Testis (tissue), 3 donors: ENCODE data around the gene SINHCAF. TPM values are rescaled to one million over a fixed set of nuclear protein-coding genes. Genes with fewer than 3 reads are reported as not detected.

Experiments
- DNase-seq: peaks from one replicate; pipeline ENCODE4 v3.0.0-alpha.2; 2019
- H3K27ac ChIP-seq, 2 donors: fragments of 200-600 bp; sonication (generic); one replicate each; pipeline ENCODE4 v1.5.1; 2019
- H3K27me3 ChIP-seq: fragments of 200-600 bp; sonication (generic); one replicate; pipeline ENCODE4 v1.5.1; 2019
- H3K36me3 ChIP-seq: fragments of 200-600 bp; sonication (generic); one replicate; pipeline ENCODE4 v1.5.1; 2017; ENCODE audit warnings: low read depth; ENCODE audit errors: missing control alignments
- H3K4me1 ChIP-seq: fragments of 200-600 bp; sonication (generic); one replicate; pipeline ENCODE4 v1.5.1; 2019
- H3K4me3 ChIP-seq, 2 donors: fragments of 200-600 bp; sonication (generic); one replicate each; pipeline ENCODE4 v1.5.1; 2017 to 2019
- H3K9me3 ChIP-seq: fragments of 200-600 bp; sonication (generic); one replicate; pipeline ENCODE4 v1.5.1; 2017
- POLR2A ChIP-seq: fragments of 450-650 bp; IDR thresholded peaks from one replicate; pipeline ENCODE4 v1.6.1; 2017; ENCODE audit warnings: antibody characterized with exemption, mild to moderate bottlenecking, moderate library complexity
- WGBS, 2 donors: methylation state at CpG; one replicate each; pipeline ENCODE4 v1.1.5; 2018; 5-methylcytosine and 5-hydroxymethylcytosine counted together
- intact Hi-C: fragments of 100-400 bp; cut with DNase I; formaldehyde crosslinking; loops from one replicate; pipeline ENCODE4 v1.15.1; 2023; ENCODE audit warnings: low total_unique reads
- polyA plus RNA-seq: library from polyadenylated mRNA; stranded (reverse); fragments of 350-450 nt; fragmentation: Illumina TruSeq; extraction: RNeasy Lipid Tissue Mini Kit (QIAGEN cat#74804); gene quantifications from one replicate; pipeline ENCODE4 v1.2.3, GENCODE V29; 2014; ENCODE audit warnings: low read depth, low replicate concordance; ENCODE audit not compliant: insufficient read depth
- total RNA-seq, 2 donors: library from RNA; depleted of rRNA; stranded (reverse); fragments of >200 nt; gene quantifications; one replicate each; pipeline ENCODE4 v1.2.3, GENCODE V29; 2016
- TF ChIP-seq, protein P1 (sequence below), 3 experiments: fragments of 450-650 bp in 2 of 3; fragments of 200-600 bp in 1 of 3; sonication (generic) in 1 of 3; IDR thresholded peaks; one replicate each; pipeline ENCODE4 v1.5.1; 2016 to 2019; ENCODE audit warnings: antibody characterized with exemption in 3 of 3, mild to moderate bottlenecking in 2 of 3, moderate library complexity in 1 of 3

The SINHCAF gene
- total and polyA plus RNA-seq, 3 donors from 2014 or later = 45.2 to 47.9 (median 46.8) TPM

- WGBS, 2 donors = 69 to 76% methylated on average over 6 of the region's 6 CpGs
- no peak overlapping the region for H3K27ac ChIP-seq
- intact Hi-C loops = no loop called here
- H3K4me3 ChIP-seq = no peak overlapping the region
- no peaks in the 10 kb centered on the region for H3K4me1 ChIP-seq
- no peaks in the 10 kb centered on the region for H3K36me3 ChIP-seq
- DNase-seq = no peak
- TF ChIP-seq, protein P1, sequence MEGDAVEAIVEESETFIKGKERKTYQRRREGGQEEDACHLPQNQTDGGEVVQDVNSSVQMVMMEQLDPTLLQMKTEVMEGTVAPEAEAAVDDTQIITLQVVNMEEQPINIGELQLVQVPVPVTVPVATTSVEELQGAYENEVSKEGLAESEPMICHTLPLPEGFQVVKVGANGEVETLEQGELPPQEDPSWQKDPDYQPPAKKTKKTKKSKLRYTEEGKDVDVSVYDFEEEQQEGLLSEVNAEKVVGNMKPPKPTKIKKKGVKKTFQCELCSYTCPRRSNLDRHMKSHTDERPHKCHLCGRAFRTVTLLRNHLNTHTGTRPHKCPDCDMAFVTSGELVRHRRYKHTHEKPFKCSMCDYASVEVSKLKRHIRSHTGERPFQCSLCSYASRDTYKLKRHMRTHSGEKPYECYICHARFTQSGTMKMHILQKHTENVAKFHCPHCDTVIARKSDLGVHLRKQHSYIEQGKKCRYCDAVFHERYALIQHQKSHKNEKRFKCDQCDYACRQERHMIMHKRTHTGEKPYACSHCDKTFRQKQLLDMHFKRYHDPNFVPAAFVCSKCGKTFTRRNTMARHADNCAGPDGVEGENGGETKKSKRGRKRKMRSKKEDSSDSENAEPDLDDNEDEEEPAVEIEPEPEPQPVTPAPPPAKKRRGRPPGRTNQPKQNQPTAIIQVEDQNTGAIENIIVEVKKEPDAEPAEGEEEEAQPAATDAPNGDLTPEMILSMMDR (IDR thresholded peaks at IDR 0.05) = no peak
- TF ChIP-seq POLR2A = no peak
- H3K27me3 ChIP-seq = no peaks in the 10 kb centered on the region
- no peaks in the 10 kb centered on the region for H3K9me3 ChIP-seq
These were observed 37.5 kb upstream of the SINHCAF start for GRCh38 chr12:31363416-31363809.

GRCh38 chr12:31362759-31363415, 36.9 kb upstream of the SINHCAF start:
- Histone ChIP-seq H3K4me3 (no peak overlapping the region), H3K27me3 (no peaks in the 10 kb centered on the region), H3K9me3 (no peaks in the 10 kb centered on the region), H3K4me1 (no peaks in the 10 kb centered on the region), H3K27ac (no peak overlapping the region), H3K36me3 (no peaks in the 10 kb centered on the region)
- TF ChIP-seq, protein P1 (IDR thresholded peaks at IDR 0.05) = no peak
- no peak for TF ChIP-seq POLR2A
- DNase-seq = no peak
- intact Hi-C loops = no loop called here
- WGBS, 2 donors = 59 to 64% methylated on average over 6 of the region's 6 CpGs

GRCh38 chr12:31362115-31362758, 36.3 kb upstream of the SINHCAF start:
- Histone ChIP-seq H3K4me1 (no peaks in the 10 kb centered on the region), H3K36me3 (no peaks in the 10 kb centered on the region), H3K27ac (no peak overlapping the region), H3K9me3 (no peaks in the 10 kb centered on the region), H3K4me3 (no peak overlapping the region), H3K27me3 (no peaks in the 10 kb centered on the region)
- WGBS, 2 donors = 64 to 70% methylated on average over 13 of the region's 13 CpGs
- intact Hi-C loops = no loop called here
- TF ChIP-seq, protein P1 (IDR thresholded peaks at IDR 0.05) = no peak
- TF ChIP-seq POLR2A = no peak
- no peak for DNase-seq

DNA sequence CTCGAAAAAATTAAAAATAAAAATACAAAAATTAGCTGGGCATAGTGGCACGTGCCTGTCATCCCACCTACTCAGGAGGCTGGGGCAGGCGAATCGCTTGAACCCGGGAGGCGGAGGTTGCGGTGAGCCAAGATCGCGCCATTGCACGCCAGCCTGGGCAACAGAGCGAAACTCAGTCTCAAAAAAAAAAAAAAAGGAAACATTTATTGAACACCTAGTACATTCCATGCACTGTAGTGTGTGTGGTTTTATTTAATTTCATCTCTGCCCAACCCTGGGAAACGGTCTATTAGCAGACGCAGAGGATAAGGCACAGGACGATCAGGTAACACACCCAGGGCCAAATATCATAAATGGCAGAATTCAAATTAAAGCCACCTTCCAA, 35.8 kb upstream of the SINHCAF start:
- TF ChIP-seq, protein P1 (IDR thresholded peaks at IDR 0.05) = no peak
- no peak for TF ChIP-seq POLR2A
- intact Hi-C loops = no loop called here
- 87 to 91% methylated on average over 14 of the region's 14 CpGs for WGBS, 2 donors
- Histone ChIP-seq H3K27me3 (no peaks in the 10 kb centered on the region), H3K4me3 (no peak overlapping the region), H3K4me1 (no peaks in the 10 kb centered on the region), H3K9me3 (no peaks in the 10 kb centered on the region), H3K27ac (no peak overlapping the region), H3K36me3 (no peaks in the 10 kb centered on the region)
- DNase-seq = no peak

- Histone ChIP-seq H3K4me1 (no peaks in the 10 kb centered on the region), H3K9me3 (no peaks in the 10 kb centered on the region), H3K27ac (no peak overlapping the region), H3K4me3 (no peak overlapping the region), H3K27me3 (no peaks in the 10 kb centered on the region), H3K36me3 (no peaks in the 10 kb centered on the region)
- DNase-seq = no peak
- TF ChIP-seq POLR2A = no peak
- TF ChIP-seq, protein P1 (IDR thresholded peaks at IDR 0.05) = no peak
- intact Hi-C loops = no loop called here
- 91 to 98% methylated on average over 3 to 4 of the region's 4 CpGs for whole genome bisulfite sequencing, 2 donors
These were observed 29.8 kb upstream of the SINHCAF start for GRCh38 chr12:31355747-31356107.
